ENCODE data around the gene FCRL1.

- TF ChIP-seq CTCF (IDR thresholded peaks at IDR 0.05) (no peak), POLR2AphosphoS5 (IDR thresholded peaks at IDR 0.05) (no peak), POLR2A (IDR thresholded peaks at IDR 0.05) (no peak)
These were observed 6.7 kb downstream of the FCRL1 start for GRCh38 chr1:157813269-157813668.

Measured in breast epithelium (tissue), 3 donors.